Activated CD8-positive, alpha-beta T cell treated with anti-CD3 and anti-CD28 coated beads for 36 hours (primary cell): ENCODE results near the gene TRAPPC2. TPM values are rescaled to one million over a fixed set of nuclear protein-coding genes. Genes with fewer than 3 reads are reported as not detected.

Experiments used
- ATAC-seq: fragments of 200-7000 bp; cut with Tn5 transposase; one replicate; pipeline ENCODE4 v1.10.0; 2021; ENCODE audit warnings: mild to moderate bottlenecking, moderate library complexity
- CTCF ChIA-PET: fragments of 350-600 bp; sonication (Branson Sonifier 250); formaldehyde crosslinking; loops from one replicate; lab custom pipeline; 2021; ENCODE audit warnings: antibody characterized with exemption; lab: Charles Lee
- POLR2A ChIA-PET: fragments of 350-600 bp; sonication (Branson Sonifier 250); formaldehyde crosslinking; loops from one replicate; lab custom pipeline; 2021; ENCODE audit warnings: antibody characterized with exemption; lab: Charles Lee
- DNase-seq: peaks from one replicate; pipeline ENCODE4 v3.0.0-alpha.2; 2020
- H3K27ac Mint-ChIP-seq: one replicate; pipeline ENCODE4 v1.8.0; 2021; ENCODE audit warnings: mild to moderate bottlenecking, mixed read lengths
- H3K27me3 Mint-ChIP-seq: one replicate; pipeline ENCODE4 v1.8.0; 2021; ENCODE audit warnings: mixed read lengths
- H3K36me3 Mint-ChIP-seq: one replicate; pipeline ENCODE4 v1.8.0; 2021; ENCODE audit warnings: low read depth, mixed read lengths
- H3K4me1 Mint-ChIP-seq: one replicate; pipeline ENCODE4 v1.8.0; 2021; ENCODE audit warnings: low read depth, mixed read lengths
- H3K4me3 Mint-ChIP-seq: one replicate; pipeline ENCODE4 v1.8.0; 2021; ENCODE audit warnings: mild to moderate bottlenecking, moderate library complexity, mixed read lengths
- H3K9me3 Mint-ChIP-seq: one replicate; pipeline ENCODE4 v1.8.0; 2021; ENCODE audit warnings: mixed read lengths
- intact Hi-C: fragments of 100-400 bp; cut with micrococcal nuclease; formaldehyde crosslinking; loops from one replicate; pipeline ENCODE4 v1.10.0; 2022
- total RNA-seq, 2 experiments: library from RNA; stranded (reverse); gene quantifications; one replicate each; pipeline ENCODE4 v1.2.3, GENCODE V29; 2021
- TF ChIP-seq, protein P1 (sequence below): fragments of 200-600 bp; IDR thresholded peaks from one replicate; pipeline ENCODE4 v1.8.0; 2022; ENCODE audit warnings: antibody characterized with exemption, mild to moderate bottlenecking

The TRAPPC2 gene
- total RNA-seq, 2 experiments from 2014 or later = 16.0 to 19.2 TPM

DNA sequence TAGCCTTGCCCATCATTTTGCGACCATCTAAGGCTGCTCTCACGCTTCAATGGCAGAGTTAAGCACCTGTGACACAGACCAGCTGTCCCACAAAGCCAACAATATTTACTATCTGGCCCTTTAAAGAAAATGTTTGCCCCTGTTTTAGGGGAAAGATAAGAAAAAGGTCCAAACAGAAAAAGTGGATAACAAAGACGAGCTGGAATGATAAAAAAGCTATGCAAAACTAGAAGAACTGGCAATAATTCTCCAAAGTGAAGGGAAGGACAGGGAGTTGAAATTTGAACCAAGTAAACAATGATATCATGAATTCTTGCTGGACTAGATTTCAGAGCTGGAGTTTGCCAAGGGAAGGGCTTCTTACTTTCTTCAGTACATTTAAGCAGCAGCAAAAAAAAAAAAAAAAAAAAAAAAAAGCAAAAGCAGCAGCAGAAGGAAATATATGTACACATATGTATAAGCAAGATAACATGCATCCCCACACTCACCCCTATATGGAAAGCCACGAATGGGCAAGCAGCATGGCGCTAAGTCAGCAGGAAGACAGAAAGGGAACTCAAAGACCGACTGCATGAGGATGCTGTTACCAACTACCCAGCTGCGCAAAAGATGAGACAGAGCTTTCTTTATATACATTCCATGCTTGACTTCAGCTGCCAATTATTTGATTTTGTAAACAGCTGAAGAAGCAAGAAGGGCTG, 12.5 kb downstream of the TRAPPC2 start:
- ATAC-seq (no peak), DNase-seq (no peak)
- ChIA-PET POLR2A (interaction anchor here (0.6 to 1.1 kb wide), 2 partner anchors 23 to 33 kb away, joined by 3 to 5 read pairs; partner anchors contain the start of gene RAB9A), CTCF (no interaction called here)
- Mint-ChIP-seq H3K36me3 (peaks cover 64% of the 10 kb centered on the region), H3K4me1 (peaks cover 52% of the 10 kb centered on the region), H3K27me3 (no peaks in the 10 kb centered on the region), H3K27ac (peak overlapping the region; percentile 43), H3K4me3 (no peak overlapping the region), H3K9me3 (no peaks in the 10 kb centered on the region)
- intact Hi-C loops = no loop called here
- TF ChIP-seq, protein P1, sequence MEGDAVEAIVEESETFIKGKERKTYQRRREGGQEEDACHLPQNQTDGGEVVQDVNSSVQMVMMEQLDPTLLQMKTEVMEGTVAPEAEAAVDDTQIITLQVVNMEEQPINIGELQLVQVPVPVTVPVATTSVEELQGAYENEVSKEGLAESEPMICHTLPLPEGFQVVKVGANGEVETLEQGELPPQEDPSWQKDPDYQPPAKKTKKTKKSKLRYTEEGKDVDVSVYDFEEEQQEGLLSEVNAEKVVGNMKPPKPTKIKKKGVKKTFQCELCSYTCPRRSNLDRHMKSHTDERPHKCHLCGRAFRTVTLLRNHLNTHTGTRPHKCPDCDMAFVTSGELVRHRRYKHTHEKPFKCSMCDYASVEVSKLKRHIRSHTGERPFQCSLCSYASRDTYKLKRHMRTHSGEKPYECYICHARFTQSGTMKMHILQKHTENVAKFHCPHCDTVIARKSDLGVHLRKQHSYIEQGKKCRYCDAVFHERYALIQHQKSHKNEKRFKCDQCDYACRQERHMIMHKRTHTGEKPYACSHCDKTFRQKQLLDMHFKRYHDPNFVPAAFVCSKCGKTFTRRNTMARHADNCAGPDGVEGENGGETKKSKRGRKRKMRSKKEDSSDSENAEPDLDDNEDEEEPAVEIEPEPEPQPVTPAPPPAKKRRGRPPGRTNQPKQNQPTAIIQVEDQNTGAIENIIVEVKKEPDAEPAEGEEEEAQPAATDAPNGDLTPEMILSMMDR = no peak

DNA sequence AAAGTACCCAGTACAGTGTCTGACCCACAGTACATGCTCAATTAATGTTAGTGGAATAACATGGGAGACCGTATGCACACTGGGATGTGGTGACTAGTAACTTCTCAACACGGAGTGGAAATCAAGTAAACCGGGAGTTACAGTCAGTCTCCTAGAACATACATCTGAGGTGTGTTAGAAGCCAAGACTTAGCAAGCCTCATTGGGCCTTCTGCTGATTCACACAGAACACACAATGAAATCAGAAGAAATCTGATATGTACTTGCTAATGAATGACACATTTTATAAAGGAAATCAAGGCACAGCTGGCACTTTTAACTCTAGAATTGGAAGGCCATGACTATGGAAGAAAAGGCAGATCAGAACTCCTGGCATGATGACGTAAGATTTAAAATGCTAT, 13.0 kb downstream of the TRAPPC2 start:
- intact Hi-C loops = no loop called here
- TF ChIP-seq, protein P1 = no peak
- Mint-ChIP-seq H3K27me3 (no peaks in the 10 kb centered on the region), H3K4me1 (peaks cover 50% of the 10 kb centered on the region), H3K4me3 (no peak overlapping the region), H3K9me3 (no peaks in the 10 kb centered on the region), H3K36me3 (peaks cover 61% of the 10 kb centered on the region), H3K27ac (peak overlapping the region; percentile 46)
- ChIA-PET POLR2A (no interaction called here), CTCF (no interaction called here)
- ATAC-seq (no peak), DNase-seq (no peak)

DNA sequence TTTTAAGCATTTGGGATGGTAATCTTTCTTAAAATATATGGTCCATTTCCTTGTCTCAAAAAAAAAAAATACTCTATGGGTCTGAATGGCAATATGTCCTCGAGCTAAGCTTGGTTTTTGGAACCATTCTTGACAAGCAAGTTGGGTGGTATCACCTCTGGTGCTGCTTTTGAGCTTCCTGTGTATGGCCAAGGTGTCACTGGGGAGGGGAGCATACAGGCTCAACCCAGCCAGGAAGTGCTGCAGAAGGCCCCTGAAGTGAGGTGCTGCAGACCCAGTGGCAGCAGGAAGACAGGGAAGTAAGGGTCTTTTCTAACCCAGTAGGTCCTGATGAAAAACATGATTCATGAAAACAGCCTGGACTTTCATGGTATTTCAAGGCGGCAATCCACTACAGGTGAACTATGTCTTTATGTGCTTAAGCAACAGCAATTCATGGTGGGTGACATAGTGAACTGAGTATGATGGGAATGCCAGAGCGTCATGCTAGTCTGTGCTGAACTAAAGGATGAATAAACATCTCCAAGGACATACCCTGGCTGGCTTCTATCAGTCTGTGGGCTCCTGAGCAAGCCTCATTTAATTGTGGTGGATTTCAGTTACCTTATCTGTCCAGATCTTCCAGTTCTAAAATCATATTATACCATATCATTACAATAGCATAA, 15.1 kb downstream of the TRAPPC2 start:
- Mint-ChIP-seq H3K27ac (peak overlapping the region; percentile 81), H3K4me1 (peaks cover 40% of the 10 kb centered on the region), H3K36me3 (peaks cover 56% of the 10 kb centered on the region), H3K4me3 (no peak overlapping the region), H3K27me3 (no peaks in the 10 kb centered on the region), H3K9me3 (no peaks in the 10 kb centered on the region)
- TF ChIP-seq, protein P1 = no peak
- CTCF ChIA-PET = no interaction called here
- peak; percentile 20 for DNase-seq
- POLR2A ChIA-PET = no interaction called here
- ATAC-seq = peak; percentile 55
- intact Hi-C loops = no loop called here

DNA sequence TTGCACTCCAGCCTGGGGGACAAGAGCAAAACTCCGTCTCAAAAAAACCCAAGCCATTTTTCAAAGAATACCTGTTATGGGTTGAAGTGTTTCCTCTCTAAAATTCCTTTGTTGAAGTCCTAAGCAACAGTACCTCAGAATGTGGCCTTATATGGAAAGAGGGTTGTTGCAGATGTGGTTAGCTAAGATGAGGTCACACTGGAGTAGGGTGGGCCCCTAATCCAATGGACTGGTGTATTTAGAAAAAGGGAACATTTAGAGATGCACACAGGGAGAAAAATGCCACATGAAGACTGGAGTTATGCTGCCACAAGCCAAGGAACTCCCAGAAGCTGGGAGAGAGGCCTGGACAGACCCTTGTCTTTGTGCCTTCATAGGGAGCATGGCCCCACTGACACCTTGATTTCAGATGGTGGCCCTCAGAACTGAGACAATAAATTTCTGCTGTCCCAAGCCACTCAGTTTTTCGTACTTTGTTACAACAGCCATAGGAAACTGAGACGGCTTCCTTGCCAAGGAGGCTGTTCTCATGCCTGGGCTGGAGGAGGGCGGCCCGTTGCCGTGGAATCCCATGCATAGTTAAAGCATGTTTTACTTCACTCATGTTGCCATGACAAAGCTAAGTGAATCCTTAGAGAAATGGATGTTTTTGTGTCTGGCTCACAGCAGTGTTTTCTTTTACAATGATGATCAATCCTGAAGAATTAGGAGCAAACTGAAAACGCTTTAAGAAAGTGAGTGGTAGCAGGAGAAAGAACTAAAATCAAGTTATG, 16.5 kb downstream of the TRAPPC2 start:
- POLR2A ChIA-PET = no interaction called here
- peaks cover 33% of the 10 kb centered on the region for H3K4me1 Mint-ChIP-seq
- peak overlapping the region; percentile 72 for H3K27ac Mint-ChIP-seq

More for the DNA sequence above, 16.5 kb downstream of the TRAPPC2 start:
- Mint-ChIP-seq H3K36me3 (peaks cover 47% of the 10 kb centered on the region), H3K9me3 (no peaks in the 10 kb centered on the region), H3K27me3 (no peaks in the 10 kb centered on the region), H3K4me3 (no peak overlapping the region)
- CTCF ChIA-PET = no interaction called here
- no peak for DNase-seq
- peak; percentile 39 for ATAC-seq
- intact Hi-C loops = no loop called here
- TF ChIP-seq, protein P1 = no peak
